NCI-H510A treated with DMSO at 0.1 percent for 48 hours (cell line): ENCODE results near the gene ATG2A.

Experiments used
- DNase-seq: peaks from one replicate; lab custom pipeline; 2025; lab: John Stamatoyannopoulos, UW

ATG2A gene

DNA sequence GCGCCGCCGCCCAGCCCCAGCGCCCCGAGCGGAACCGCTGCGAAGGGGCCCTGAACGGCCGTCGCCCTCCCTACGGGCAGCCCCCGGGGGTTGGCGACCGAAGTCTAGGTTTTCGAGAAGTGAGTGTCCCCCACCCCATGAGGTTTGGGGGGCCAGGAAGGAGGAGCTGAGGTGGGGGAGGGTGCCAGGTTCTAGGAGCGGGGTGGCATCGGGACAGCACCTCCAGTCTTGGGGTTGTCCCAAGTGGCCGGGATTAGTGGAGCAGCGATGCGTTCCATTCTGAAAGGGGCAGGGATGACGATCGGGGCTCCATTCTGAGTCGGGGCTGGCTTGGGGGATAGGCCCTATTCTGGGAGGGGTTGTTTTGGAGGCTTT lies 7.9 kb upstream of the ATG2A start:
- DNase-seq = no peak

DNA sequence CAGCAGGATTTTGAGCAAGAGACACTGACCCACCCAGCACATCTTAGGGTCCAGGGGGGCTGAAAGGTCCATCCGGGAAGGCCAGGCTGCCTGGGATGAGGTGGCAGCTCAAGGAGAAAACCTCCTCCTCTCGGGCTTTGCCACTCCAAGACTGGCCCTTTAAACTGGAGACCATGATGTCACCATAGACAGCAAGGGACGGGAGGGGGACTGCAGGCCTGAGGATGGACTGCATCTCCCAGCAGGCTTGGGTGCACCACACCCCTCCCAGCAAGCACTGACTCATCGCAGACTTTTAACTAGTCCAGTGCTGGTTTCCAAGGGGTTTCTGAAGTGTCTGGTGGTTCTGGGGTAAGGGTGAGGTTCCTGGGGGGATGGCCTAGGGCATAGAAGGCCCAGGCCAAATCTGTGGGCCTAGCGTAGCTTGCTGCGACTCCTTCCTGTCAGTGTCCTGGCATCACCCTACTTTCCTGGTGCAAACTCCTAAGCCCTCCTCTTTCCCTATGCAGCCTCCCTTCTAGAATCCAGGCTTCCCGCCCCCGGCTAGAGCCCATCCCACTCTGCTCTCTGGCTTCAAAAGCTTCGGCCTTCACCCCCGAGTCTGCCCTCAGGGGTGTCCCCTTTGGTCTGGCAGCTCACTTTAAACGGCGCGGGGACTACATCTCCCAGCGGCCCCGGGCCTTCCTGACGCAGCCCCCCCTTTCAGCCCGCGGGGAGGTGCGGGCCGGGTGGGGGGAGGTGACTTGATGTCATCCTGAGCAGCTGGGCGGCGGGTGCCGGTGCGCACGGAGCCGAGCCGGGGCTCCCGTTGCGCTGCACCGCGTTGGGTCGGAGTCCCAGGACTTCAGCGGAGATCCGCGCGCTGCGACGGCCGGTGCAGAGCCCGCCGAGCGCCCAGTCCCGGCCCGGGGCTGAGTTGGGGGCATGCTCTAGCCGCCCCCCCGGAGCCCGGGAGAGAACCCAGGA lies 7.2 kb upstream of the ATG2A start, which contains the start of gene PPP2R5B:
PPP2R5B (plus strand) TSS at position 746 of the 966 bp plus-strand sequence. CDS start 1,046 bp downstream, outside the sequence.
- DNase-seq = peak; percentile 83

DNA sequence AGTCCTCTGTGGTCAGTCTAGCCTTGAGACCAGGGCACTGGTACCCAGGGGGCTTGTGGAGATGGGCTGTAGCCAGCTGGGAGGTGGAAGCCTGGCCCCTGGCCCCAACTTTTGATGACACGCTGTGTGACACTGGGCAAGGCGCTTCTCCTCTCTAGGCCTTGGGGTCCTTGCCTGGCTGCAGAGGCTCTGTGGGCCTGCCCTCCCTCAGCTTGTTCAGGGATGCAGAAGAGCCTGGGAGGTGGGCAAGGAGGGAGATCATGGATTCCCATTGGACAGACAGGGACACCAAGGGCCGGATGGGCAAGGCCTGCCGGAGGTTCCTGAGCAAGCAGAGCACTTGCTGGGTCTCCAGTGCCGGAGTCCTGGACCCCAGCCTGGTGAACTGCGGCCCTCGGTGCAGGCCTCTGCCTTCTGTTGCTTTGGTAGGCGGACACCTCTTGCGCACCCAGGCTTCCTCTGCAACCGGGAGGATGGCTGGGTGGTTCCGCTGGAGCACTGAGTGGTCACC lies 6.2 kb upstream of the ATG2A start:
- DNase-seq = no peak

DNA sequence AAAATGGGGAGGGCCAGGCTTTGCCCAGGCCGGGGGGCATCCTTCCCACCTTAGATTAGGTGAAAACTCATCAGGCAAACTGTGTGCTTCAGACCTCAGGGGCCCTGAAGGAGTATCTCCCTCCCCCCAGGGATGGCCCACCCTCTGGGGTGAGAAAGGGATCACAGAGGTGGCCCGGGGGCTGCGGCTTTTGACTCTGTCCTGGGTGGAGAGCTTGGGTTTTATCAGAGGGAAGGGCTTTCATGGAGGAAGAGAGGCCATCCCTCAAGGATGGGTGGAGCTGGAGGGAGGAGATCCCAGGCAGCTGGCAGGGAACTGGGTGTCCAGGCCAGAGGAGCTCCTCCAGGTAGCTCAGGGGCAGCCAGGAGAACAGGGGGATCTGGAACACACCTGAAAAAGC lies 4.4 kb upstream of the ATG2A start:
- no peak for DNase-seq

DNA sequence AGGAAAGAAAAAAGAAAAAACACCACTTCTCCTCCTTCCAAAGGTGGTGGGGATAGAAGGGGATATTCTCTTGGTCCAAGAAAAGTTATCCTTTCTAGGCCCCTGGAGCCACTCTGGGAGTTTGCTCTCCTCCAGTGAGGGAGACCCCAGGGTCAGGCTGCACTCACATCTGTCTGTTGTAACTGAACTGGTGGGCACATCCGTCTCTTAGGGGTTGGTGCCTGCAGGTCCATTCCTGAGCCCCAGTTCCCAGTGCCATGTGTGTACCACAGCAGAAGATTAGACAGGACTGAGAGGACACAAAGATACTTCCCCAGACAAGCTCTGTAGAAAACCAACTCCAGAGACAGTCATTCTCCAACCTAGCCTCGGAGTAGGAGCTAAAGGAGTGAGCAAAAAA lies 3.1 kb upstream of the ATG2A start:
- no peak for DNase-seq

DNA sequence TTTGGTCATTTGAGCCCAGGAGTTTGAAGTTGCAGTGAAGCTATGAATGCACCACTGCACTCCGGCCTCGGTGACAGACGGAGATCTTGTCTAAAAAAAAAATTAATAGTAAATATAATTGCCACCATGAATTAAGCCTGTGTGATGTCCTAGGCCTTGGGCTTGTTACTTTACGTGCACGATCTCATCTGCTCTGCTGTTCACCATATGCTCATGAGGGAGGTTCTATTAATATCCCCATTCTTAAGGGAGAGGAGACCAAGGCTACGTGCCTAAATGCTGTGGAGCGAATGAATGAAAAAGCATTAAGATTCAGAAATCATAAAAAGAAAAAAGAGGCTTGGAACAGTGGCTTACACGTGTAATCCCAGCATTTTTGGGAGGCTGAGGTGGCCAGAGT lies 2.6 kb upstream of the ATG2A start:
- DNase-seq = no peak

DNA sequence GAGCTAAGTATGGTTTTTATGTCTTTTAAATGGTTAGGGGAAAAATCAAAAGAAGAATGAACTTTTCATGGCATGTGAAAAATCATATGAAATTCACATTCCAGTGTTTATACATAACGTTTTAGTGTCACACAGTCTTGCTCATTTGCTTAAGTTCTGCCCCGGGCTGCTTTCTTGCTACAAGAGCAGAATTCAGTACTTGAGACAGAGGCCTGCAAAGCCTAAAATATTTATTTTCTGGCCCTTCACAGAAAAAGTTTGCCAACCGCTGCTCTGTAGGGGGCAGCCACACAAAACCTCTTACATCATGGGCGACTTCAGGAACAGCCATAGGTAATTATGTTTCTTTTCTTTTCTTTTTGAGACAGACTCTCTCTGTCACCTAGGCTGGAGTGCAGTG lies 1.0 kb upstream of the ATG2A start:
- DNase-seq = no peak

DNA sequence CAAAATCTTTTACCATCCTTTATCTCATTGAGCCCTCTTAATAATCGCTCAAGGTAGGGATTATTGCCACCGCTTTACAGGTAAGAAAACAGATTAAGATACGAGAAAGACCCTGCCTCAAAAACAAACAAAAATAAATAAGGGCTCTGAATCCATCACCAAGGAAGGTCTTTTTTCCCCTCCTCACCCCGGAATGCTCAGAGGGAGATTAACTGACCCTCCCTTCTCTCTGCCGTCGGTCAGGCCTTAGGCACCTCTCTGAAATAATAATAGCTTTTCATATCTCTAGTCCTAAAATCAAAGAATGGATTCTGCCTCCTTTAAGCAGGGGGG lies 620 bp upstream of the ATG2A start:
- DNase-seq = no peak

DNA sequence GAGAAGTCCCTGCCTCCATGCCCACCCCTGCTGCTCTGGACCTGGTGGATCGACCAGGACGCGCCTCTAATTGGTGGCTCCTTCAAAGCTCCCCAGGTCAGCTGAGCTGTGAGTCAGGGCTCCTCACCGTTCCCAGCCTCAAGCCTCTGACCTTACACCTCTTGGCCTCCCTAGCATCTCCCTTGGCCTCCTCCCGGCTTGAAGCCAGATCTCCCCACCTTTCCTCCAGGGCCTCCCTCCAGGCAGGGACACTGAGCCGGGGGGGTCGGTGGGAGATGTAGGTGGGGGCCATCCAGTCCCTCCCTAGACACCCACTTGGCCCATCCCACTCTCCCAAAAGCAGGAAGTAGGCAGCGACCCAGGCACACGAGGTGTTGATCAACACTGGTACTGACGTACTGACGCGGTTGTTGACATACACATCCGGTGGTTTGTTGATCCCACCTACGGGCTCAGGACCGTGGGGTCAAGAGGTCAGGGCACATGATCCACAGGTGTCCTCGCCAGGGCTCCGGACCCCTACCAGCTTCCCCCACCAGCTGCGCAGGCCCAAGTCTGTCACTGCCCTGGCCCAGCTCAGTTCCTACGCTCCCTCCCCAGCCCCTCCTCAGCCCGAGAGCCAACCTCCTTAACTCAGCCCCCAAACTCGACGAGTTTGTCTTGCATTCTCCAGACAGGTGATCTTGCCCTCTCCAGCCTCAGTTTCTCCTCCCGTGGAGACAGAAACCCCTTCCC lies 802 bp downstream of the ATG2A start:
- DNase-seq = peak; percentile 15

DNA sequence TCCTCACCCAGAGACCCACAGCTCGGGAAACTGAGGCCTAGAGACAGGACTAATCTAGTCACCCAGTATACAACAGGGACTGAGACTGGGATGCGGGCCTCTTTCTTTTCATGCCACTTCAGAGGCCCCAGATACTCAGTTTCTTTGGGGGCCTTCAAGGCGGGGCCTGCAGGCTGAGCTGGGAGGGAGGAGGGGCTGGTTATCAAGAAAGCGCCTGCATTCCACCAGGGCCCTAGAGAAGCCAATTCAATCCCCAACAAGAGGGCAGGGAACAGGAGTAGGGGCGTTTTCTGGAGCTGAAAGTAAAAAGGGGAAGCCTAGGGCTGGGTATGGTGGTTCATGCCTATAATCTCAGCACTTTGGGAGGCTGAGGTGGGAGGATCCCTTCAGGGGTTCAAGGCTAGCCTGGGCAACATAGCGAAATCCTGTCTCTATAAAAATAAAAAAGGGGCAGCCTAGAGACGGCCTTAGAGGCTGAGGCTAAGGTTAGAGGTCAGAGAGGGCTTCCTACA lies 1.6 kb downstream of the ATG2A start:
- no peak for DNase-seq

DNA sequence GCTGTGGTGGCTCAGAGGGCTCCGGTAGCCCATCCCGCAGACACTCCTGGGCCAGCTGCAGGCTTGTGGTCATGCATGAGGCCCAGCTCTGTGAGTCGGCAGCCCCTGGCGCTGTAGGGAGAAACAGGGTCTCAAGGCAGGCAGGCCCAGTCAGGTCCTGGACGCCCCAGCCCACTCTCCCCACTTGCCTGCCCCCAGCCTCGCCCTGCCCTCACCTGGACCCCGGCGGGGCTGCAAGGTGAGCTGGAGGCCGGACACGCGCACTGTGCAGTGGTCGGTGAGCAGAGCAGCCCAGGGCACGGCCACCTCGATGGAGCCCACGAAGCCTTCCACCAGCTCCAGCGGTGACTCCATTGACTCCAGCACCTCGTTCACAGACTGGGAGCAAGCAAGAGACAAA lies 2.9 kb downstream of the ATG2A start:
- DNase-seq = no peak

DNA sequence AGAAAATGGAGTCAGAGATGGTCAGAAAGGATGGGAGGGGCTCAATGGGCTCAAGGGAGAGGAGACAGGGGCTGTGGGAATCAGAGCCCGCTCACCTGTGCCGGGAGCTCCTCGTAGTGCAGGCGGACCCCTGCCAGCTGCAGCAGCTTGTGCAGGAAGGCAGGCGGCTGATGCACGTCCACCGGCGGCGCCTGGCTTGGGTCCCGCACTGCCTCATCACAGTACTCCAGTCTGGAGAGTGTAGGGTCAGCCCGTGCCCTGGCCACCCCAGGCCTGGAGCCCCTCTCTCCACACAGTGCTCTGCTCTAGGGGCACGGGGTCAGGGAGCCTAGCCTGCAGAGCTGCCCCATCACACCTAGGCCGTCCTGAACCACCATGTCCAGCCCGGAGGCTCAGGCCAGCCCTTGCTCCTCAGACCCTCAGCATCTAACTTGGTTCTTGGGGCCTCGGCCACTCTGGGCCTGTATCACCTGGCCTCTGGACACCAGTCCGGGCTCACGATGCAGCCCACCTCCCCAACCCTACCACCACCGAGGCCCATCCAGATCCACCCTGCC lies 3.8 kb downstream of the ATG2A start:
- no peak for DNase-seq

DNA sequence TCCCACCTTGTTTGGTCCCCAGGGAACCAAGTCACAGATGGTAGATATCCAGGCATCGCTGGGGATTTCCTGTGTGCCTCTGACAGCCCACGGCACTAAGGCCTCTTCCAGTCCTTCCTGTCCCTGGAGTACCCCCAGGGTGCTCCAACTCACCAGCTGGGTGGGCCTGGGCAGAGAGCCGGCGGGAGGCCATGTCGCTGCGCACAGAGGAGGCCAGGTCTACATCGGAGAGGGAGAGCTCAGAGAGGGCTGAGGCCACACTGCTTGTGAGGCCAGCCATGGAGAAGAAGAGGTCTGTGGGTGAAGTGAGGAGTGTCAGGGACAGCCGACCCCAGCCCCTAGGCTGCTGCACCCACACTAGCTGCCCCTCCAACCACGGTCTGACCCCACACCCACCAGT lies 5.3 kb downstream of the ATG2A start:
- no peak for DNase-seq

DNA sequence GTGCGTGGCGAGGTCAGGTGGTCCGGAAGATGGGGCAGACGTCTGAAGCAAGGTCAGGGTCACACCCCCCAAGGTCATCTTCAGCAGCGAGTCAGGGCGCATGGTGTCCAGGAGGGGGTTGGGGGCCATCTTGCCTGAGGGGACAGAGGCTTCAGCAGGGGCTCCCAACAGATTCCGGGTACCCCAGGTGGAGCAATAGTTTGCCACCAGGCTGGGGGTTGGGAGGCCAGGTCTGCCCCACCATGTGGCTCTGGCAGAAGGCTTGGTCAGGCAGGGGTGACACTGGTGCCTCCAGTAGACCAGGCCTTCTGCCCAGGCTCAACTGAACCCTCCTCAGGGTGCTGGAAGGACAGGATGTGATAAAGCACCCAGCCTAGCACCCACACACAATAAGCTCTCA lies 5.9 kb downstream of the ATG2A start:
- no peak for DNase-seq

DNA sequence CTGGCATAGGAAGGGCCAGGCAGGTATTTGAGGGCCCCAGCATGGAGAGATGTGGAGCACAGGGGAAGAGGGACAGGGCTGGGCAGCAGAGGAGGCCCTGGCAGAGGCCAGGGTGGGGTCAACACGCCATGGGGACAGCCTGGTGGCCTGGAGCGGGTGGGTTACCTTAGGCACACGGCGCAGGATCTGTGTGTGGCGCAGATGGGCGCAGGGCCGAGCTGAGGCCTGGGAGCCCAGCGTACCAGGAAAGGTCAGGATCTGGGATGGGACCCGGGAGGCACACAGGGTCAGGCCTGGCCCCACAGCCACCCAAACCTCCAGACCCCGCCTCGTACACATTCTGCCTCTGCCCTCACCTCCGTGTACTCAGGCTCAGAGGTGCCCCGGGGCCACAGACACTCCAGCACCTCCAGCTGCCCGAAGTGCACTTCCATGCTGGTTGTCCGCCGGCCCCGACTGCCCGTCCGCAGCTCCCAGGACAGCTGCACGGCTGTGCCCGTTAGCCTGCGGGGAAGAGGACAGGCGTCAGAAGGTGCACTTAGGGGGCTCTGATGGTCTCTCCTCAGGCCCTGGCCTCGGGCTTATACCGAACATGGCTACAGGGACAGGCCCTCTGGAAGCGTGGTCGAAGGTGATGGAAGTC lies 6.4 kb downstream of the ATG2A start:
- no peak for DNase-seq

DNA sequence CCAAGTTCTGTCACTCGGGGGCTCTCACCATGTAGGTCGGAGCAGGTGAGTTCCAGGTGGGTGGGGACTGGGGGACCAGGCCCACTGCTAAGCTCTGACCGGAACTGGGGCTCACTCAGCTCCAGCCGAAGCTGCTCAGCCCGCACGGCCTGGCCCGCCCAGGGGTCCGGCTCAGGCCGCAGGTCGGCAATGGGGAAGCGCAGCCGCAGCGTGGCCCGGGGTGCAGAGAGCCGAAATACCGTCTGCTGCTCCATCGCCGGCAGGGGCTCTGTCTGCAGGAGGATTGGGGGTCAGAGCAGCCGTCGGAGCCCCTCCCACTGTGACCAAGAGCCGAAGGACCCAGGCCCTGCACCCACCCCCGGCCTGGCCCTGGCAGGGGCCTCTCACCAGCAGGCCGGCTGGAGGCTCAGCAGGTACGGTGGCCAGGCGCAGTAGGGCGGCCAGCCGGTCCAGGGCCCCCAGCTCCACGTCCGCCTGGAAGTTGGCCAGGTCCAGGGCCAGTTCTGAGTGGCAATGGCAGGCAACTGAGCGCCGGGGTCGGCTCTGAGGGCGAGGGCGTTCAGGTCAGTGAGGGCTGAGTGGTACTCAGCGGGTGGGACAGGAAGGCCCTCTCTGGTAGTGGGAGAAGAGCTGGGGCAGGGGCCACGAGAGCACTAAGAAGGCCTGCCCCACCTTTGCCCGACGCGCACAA lies 7.2 kb downstream of the ATG2A start:
- no peak for DNase-seq

DNA sequence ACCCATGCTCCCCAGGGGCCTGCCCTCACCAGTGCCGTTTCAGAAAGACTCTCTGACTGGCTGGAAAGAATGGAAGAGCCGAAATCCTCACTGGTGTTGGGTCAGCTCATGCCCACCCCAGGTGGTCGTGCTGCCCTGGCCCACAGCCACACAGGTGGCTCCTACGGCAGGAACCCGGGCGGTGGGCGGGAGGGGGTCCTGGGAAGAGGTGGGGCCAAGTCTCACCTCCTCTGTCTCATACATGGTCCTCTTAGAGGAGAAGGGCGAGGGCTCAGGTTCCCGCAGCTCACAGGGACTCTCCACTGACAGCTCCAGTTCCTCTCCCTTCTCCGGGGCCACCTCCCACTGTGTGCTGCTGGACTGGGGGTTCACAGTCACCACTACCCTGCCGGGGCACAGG lies 8.2 kb downstream of the ATG2A start:
- DNase-seq = no peak

DNA sequence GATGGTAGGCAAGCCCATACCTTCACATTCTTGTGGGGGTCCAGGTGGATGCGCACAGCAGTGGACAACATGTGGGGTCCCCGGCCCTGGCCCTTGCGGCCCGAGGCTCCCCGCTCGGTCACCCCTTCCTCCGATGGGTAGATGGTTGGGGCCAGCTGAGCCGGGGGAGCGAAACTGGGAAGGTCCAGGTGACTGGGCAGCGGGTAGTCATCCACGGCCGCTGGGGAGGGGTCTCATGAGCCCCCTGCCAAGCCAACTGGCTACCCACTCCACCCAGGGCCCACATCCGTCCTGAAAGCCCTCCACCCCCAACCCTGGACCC lies 10.7 kb downstream of the ATG2A start:
- no peak for DNase-seq

DNA sequence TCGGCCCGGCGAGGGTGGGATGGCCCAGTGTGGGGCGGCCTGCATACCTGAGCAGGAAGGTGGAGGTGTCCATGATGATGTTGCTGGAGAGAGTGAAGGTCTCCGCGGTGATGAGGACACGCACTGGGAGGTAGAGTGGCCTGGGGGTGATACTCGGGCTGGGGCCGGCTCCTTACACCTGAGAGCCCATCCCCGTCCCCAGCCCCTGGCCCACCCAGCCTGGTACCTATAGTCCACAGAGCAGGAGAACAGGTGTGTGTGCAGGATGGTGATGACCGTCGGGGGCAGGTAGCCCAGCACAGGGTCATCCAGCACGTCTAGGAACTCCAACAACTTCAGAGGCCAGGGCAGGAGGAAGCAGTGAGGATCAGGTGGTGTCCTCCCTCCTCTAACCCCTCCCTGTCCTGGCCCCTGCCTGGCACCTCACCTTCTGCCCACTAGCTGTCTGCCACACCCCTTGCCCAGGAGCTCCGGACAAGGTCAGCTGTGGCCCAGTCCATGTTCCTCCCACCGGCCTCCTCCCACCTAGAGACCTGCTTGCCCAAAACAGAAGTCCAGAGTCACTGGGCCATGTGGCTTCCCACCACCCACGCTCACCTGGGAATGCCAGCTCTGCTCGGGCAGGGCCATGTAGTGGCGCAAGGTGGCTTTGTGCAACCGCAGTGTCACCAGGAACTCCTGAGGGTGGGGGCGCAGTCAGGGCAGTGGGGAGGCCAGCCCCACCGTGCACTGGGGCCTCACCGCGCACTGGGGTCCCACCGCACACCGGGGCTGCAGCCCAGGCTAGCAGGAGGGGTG lies 11.3 kb downstream of the ATG2A start:
- no peak for DNase-seq

DNA sequence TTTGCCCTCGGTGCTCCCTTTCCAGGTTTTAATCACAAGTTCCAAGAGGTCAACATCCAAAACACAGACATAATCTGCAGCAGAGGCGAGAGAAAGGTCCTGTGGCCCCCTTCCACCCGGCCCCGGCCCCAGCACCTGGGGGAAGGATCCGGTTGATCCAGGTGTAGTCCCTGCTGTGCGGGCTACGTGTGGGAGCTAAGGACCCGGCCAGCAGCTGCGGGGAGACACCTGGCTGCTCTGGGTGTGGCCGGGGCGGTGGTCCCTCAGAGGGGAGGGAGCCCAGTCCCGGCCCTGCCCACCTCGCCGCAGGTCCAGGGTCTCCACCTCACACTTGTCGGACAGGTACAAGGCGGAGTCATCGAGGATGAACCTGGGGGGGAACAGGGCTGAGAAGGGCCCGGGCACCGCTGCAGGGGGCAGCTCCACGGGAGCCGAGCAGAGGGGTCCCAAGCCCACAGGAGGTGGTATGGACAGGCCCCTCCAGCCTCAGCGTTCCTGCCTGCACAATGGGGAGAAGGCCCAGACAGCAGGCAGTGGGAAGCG lies 13.6 kb downstream of the ATG2A start:
- DNase-seq = no peak
